ENCODE data around the gene HRH1. TPM values are rescaled to one million over a fixed set of nuclear protein-coding genes. Genes with fewer than 3 reads are reported as not detected.
A peak's percentile ranks its signal among the peaks of the same experiment; 100 is the strongest.
"Not testable (repeated sequence)": the region's sequence is repeated elsewhere in the genome, so short reads cannot be mapped to it uniquely, and the experiment has no call there.

Gene HRH1
- 2.5 TPM for total RNA-seq (2013)
- polyA plus RNA-seq (under 1 TPM in 2 of 3 donors, not detected in 1; 0.08 to 0.24 TPM), polyA minus RNA-seq (1.4 and 2.0 TPM in 2 replicates), total RNA-seq (3.0 to 24.0 (median 7.9) reads per million in 11 experiments)

- Histone ChIP-seq H3K9ac (ENCODE audit: insufficient read depth, low read length, poor library complexity, severe bottlenecking) (no peak within 1 kb of the TSS), H2AFZ (ENCODE audit: insufficient read depth, low read depth, low read length, poor library complexity, severe bottlenecking) (no peak within 1 kb of the TSS), H3K36me3 (replicated peaks in 1 of 2; ENCODE audit: control insufficient read depth in 1 of 2, insufficient read depth in 2 of 2, low read length in 2 of 2) (no peaks in the 10 kb centered on the region), H3K4me2 (replicated peaks; ENCODE audit: extremely low read depth, low read length, poor library complexity, severe bottlenecking) (peak within 1 kb of the TSS; percentile 61), H3K27me3 (ENCODE audit: control insufficient read depth in 2 of 2, insufficient read depth in 2 of 2, low read length in 2 of 2) (peaks cover 31 to 43% of the 10 kb centered on the region in 2 donors), H4K20me1 (ENCODE audit: insufficient read depth, low read length) (no peaks in the 10 kb centered on the region), H3K27ac (ENCODE audit: low read depth in 1 of 2, low read length in 2 of 2) (no peak within 1 kb of the TSS), H3K9me3 (replicated peaks in 1 of 2; ENCODE audit: control insufficient read depth in 1 of 2, insufficient read depth in 1 of 2, low read length in 2 of 2) (no peaks in the 10 kb centered on the region), H3K4me1 (ENCODE audit: control insufficient read depth in 1 of 2, insufficient read depth in 2 of 2, low read length in 2 of 2) (peaks cover 16 to 33% of the 10 kb centered on the region in 2 donors), H3K79me2 (ENCODE audit: insufficient read depth, low read length) (no peaks in the 10 kb centered on the region), H3K4me3 (replicated peaks in 1 of 3; ENCODE audit: low read depth in 2 of 3, low read length in 3 of 3) (peak within 1 kb of the TSS in 1 of 3 experiments; percentile 52)
- TF ChIP-seq CTCF (IDR thresholded peaks at IDR 0.05), result no peak
- Mint-ChIP-seq H3K4me3 (peak within 1 kb of the TSS; percentile 57 to 85), H3K9me3 (peaks cover 0 to 11% (median 8%) of the 10 kb centered on the region in 7 donors), H3K4me1 (peaks cover 36% of the 10 kb centered on the region), H3K27ac (peak within 1 kb of the TSS in 1 of 7 donors; percentile 9), H3K27me3 (ENCODE audit: low read depth in 3 of 3) (peaks cover 29 to 40% (median 38%) of the 10 kb centered on the region in 3 donors), H3K36me3 (peaks cover 0 to 9% of the 10 kb centered on the region in 2 donors)
- under 1% methylated on average over 85 of the region's 98 CpGs for WGBS (ENCODE audit: insufficient coverage)
- no peak for DNase-seq
- intact Hi-C loops (cut with micrococcal nuclease), result loop anchor here in 1 of 2 donors (10.0 kb wide), 1 partner anchor 89 kb away; no protein-coding TSS in a partner anchor
Measured at GRCh38 chr3:11154036-11154952, at the start of gene HRH1. Gene HRH1, plus strand, starts transcription at chr3:11154493. Its CDS starts 104,545 bp downstream, at chr3:11259038.

- H3K27ac ChIP-seq (ENCODE audit: low read depth in 1 of 2, low read length in 2 of 2); H3K36me3 Mint-ChIP-seq; H3K79me2 ChIP-seq (ENCODE audit: insufficient read depth, low read length); DNase-seq; H3K9me3 ChIP-seq (replicated peaks in 1 of 2; ENCODE audit: control insufficient read depth in 1 of 2, insufficient read depth in 1 of 2, low read length in 2 of 2); intact Hi-C loops (cut with micrococcal nuclease); H3K4me3 ChIP-seq (replicated peaks in 1 of 3; ENCODE audit: low read depth in 2 of 3, low read length in 3 of 3); H3K27ac Mint-ChIP-seq; H3K4me1 ChIP-seq (ENCODE audit: control insufficient read depth in 1 of 2, insufficient read depth in 2 of 2, low read length in 2 of 2); H3K4me2 ChIP-seq (replicated peaks; ENCODE audit: extremely low read depth, low read length, poor library complexity, severe bottlenecking); H3K4me3 Mint-ChIP-seq; H3K4me1 Mint-ChIP-seq; H3K9ac ChIP-seq (ENCODE audit: insufficient read depth, low read length, poor library complexity, severe bottlenecking); H3K36me3 ChIP-seq (replicated peaks in 1 of 2; ENCODE audit: control insufficient read depth in 1 of 2, insufficient read depth in 2 of 2, low read length in 2 of 2); H2AFZ ChIP-seq (ENCODE audit: insufficient read depth, low read depth, low read length, poor library complexity, severe bottlenecking); H4K20me1 ChIP-seq (ENCODE audit: insufficient read depth, low read length): not testable (repeated sequence)
- H3K27me3 ChIP-seq (ENCODE audit: control insufficient read depth in 2 of 2, insufficient read depth in 2 of 2, low read length in 2 of 2), result peaks cover 6 to 15% of the 10 kb centered on the region in 2 donors
- no CpG with 5 or more reads among the region's 2 CpGs for WGBS (ENCODE audit: insufficient coverage)
- H3K9me3 Mint-ChIP-seq, result peaks cover 0 to 13% (median 4%) of the 10 kb centered on the region in 7 donors
- peaks cover 20 to 26% (median 25%) of the 10 kb centered on the region in 3 donors for H3K27me3 Mint-ChIP-seq (ENCODE audit: low read depth in 3 of 3)
Measured at GRCh38 chr3:11113316-11113715, 41.0 kb upstream of the HRH1 start.

Data from CD14-positive monocyte (primary cell).